Sigmoid colon (tissue), 3 donors: ENCODE data around the gene MKKS.

ENCODE experiments used
- POLR2A ChIP-seq, 2 donors: fragments of 450-650 bp; IDR thresholded peaks; one replicate each; pipeline ENCODE4 v1.6.1; 2016; ENCODE audit warnings: antibody characterized with exemption in 2 of 2, mild to moderate bottlenecking in 2 of 2, moderate library complexity in 2 of 2
- TF ChIP-seq, protein P1 (sequence below), 4 experiments: fragments of 450-650 bp in 3 of 4; fragments of 200-600 bp in 1 of 4; IDR thresholded peaks; one replicate each; pipeline ENCODE4 v1.5.1; 2016 to 2019; ENCODE audit warnings: antibody characterized with exemption in 4 of 4, mild to moderate bottlenecking in 3 of 4, moderate library complexity in 2 of 4

DNA sequence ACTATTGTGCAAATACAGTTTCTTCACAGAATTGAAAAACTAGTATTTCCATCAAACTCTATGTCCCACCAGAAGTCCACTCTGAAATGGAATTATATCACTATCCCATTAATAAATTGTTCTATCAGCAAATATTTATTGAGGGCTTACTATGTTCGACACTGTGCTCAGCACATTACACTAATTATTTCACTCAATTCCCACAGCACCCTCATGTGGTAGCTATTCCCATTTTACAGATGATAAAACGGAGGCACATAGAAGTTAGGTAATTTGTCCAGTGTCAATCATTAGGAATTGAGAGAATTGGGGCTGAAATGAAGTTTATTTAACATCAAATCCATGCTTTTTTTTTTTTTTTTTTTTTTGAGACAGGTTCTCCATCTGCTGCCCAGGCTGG is 52.5 kb downstream of the MKKS start:
- TF ChIP-seq POLR2A (IDR thresholded peaks at IDR 0.05): no peak
- TF ChIP-seq, protein P1, sequence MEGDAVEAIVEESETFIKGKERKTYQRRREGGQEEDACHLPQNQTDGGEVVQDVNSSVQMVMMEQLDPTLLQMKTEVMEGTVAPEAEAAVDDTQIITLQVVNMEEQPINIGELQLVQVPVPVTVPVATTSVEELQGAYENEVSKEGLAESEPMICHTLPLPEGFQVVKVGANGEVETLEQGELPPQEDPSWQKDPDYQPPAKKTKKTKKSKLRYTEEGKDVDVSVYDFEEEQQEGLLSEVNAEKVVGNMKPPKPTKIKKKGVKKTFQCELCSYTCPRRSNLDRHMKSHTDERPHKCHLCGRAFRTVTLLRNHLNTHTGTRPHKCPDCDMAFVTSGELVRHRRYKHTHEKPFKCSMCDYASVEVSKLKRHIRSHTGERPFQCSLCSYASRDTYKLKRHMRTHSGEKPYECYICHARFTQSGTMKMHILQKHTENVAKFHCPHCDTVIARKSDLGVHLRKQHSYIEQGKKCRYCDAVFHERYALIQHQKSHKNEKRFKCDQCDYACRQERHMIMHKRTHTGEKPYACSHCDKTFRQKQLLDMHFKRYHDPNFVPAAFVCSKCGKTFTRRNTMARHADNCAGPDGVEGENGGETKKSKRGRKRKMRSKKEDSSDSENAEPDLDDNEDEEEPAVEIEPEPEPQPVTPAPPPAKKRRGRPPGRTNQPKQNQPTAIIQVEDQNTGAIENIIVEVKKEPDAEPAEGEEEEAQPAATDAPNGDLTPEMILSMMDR (IDR thresholded peaks at IDR 0.05): no peak
